Stomach smooth muscle (tissue), 2 donors: Measurements from ENCODE around the gene SERPINB6.

ENCODE experiments used
- H3K27ac ChIP-seq: one replicate; pipeline ENCODE4 v1.7.0; 2013; ENCODE audit warnings: mild to moderate bottlenecking, low read length, inconsistent platforms
- H3K27me3 ChIP-seq, 2 donors: one replicate each; pipeline ENCODE4 v1.7.0; 2013; ENCODE audit warnings: low read length in 2 of 2; ENCODE audit not compliant: insufficient read depth in 2 of 2, control insufficient read depth in 1 of 2
- H3K36me3 ChIP-seq, 2 donors: one replicate each; pipeline ENCODE4 v1.7.0; 2013; ENCODE audit warnings: low read length in 2 of 2; ENCODE audit not compliant: control insufficient read depth in 2 of 2, insufficient read depth in 2 of 2
- H3K4me1 ChIP-seq: one replicate; pipeline ENCODE4 v1.7.0; 2013; ENCODE audit warnings: low read length; ENCODE audit not compliant: control insufficient read depth, insufficient read depth
- H3K4me3 ChIP-seq, 2 donors: one replicate each; pipeline ENCODE4 v1.7.0; 2013; ENCODE audit warnings: low read length in 2 of 2
- H3K9ac ChIP-seq, 2 donors: one replicate each; pipeline ENCODE4 v1.7.0; 2013; ENCODE audit warnings: low read length in 2 of 2, mild to moderate bottlenecking in 1 of 2
- H3K9me3 ChIP-seq, 2 donors: one replicate each; pipeline ENCODE4 v1.7.0; 2013; ENCODE audit warnings: low read length in 2 of 2; ENCODE audit not compliant: control insufficient read depth in 2 of 2
- donor health status: healthy.
- donor health status: Pancreatic carcinoma.

SERPINB6 gene

GRCh38 chr6:2919886-2920285 lies 51.5 kb downstream of the SERPINB6 start:
- H3K4me1 ChIP-seq, result peaks cover 2% of the 10 kb centered on the region

GRCh38 chr6:2919401-2919800 lies 52.0 kb downstream of the SERPINB6 start:
- H3K4me3 ChIP-seq, result no peak overlapping the region
- peaks cover 2% of the 10 kb centered on the region for H3K4me1 ChIP-seq
- no peaks in the 10 kb centered on the region for H3K36me3 ChIP-seq
- H3K27ac ChIP-seq, result no peak overlapping the region
- H3K9ac ChIP-seq, result no peak overlapping the region
- no peaks in the 10 kb centered on the region for H3K9me3 ChIP-seq
- H3K27me3 ChIP-seq, result no peaks in the 10 kb centered on the region

More at GRCh38 chr6:2919886-2920285, 51.5 kb downstream of the SERPINB6 start:
- Histone ChIP-seq H3K4me3 (no peak overlapping the region), H3K27me3 (no peaks in the 10 kb centered on the region), H3K9me3 (no peaks in the 10 kb centered on the region), H3K9ac (no peak overlapping the region), H3K27ac (no peak overlapping the region), H3K36me3 (no peaks in the 10 kb centered on the region)

- Histone ChIP-seq H3K9me3 (no peaks in the 10 kb centered on the region), H3K9ac (no peak overlapping the region), H3K27me3 (no peaks in the 10 kb centered on the region), H3K4me1 (peaks cover 2% of the 10 kb centered on the region), H3K27ac (no peak overlapping the region), H3K4me3 (no peak overlapping the region), H3K36me3 (no peaks in the 10 kb centered on the region)
These were observed 52.4 kb downstream of the SERPINB6 start for GRCh38 chr6:2918936-2919335.

- Histone ChIP-seq H3K4me3 (no peak overlapping the region), H3K9ac (no peak overlapping the region), H3K9me3 (no peaks in the 10 kb centered on the region), H3K36me3 (no peaks in the 10 kb centered on the region), H3K4me1 (peaks cover 2% of the 10 kb centered on the region), H3K27ac (no peak overlapping the region), H3K27me3 (no peaks in the 10 kb centered on the region)
These were observed 53.4 kb downstream of the SERPINB6 start for GRCh38 chr6:2917801-2918445.

- Histone ChIP-seq H3K27ac (no peak overlapping the region), H3K9ac (no peak overlapping the region), H3K9me3 (no peaks in the 10 kb centered on the region), H3K36me3 (no peaks in the 10 kb centered on the region), H3K4me1 (peaks cover 2% of the 10 kb centered on the region), H3K27me3 (no peaks in the 10 kb centered on the region), H3K4me3 (no peak overlapping the region)
These were observed 54.3 kb downstream of the SERPINB6 start for GRCh38 chr6:2917065-2917464.

- Histone ChIP-seq H3K27ac (no peak overlapping the region), H3K9me3 (no peaks in the 10 kb centered on the region), H3K36me3 (no peaks in the 10 kb centered on the region), H3K27me3 (no peaks in the 10 kb centered on the region), H3K4me3 (no peak overlapping the region), H3K9ac (no peak overlapping the region), H3K4me1 (peaks cover 2% of the 10 kb centered on the region)
These were observed 55.0 kb downstream of the SERPINB6 start for GRCh38 chr6:2916158-2916925.

GRCh38 chr6:2915150-2915549 lies 56.2 kb downstream of the SERPINB6 start:
- H3K9ac ChIP-seq, result no peak overlapping the region
- H3K4me1 ChIP-seq, result peaks cover 2% of the 10 kb centered on the region

GRCh38 chr6:2914318-2914660 lies 57.1 kb downstream of the SERPINB6 start:
- no peak overlapping the region for H3K27ac ChIP-seq
- H3K27me3 ChIP-seq, result no peaks in the 10 kb centered on the region
- no peaks in the 10 kb centered on the region for H3K9me3 ChIP-seq
- no peaks in the 10 kb centered on the region for H3K36me3 ChIP-seq
- H3K9ac ChIP-seq, result no peak overlapping the region
- no peak overlapping the region for H3K4me3 ChIP-seq
- H3K4me1 ChIP-seq, result peaks cover 2% of the 10 kb centered on the region

More at GRCh38 chr6:2915150-2915549, 56.2 kb downstream of the SERPINB6 start:
- Histone ChIP-seq H3K27ac (no peak overlapping the region), H3K4me3 (no peak overlapping the region), H3K36me3 (no peaks in the 10 kb centered on the region), H3K27me3 (no peaks in the 10 kb centered on the region), H3K9me3 (no peaks in the 10 kb centered on the region)

- no peak overlapping the region for H3K27ac ChIP-seq
- no peaks in the 10 kb centered on the region for H3K27me3 ChIP-seq
- no peak overlapping the region for H3K4me3 ChIP-seq
- no peak overlapping the region for H3K9ac ChIP-seq
- H3K4me1 ChIP-seq, result peaks cover 2% of the 10 kb centered on the region
- H3K9me3 ChIP-seq, result no peaks in the 10 kb centered on the region
- H3K36me3 ChIP-seq, result no peaks in the 10 kb centered on the region
These were observed 57.6 kb downstream of the SERPINB6 start for GRCh38 chr6:2913621-2914317.

- Histone ChIP-seq H3K27me3 (no peaks in the 10 kb centered on the region), H3K27ac (no peak overlapping the region), H3K9me3 (no peaks in the 10 kb centered on the region), H3K4me1 (no peaks in the 10 kb centered on the region), H3K4me3 (no peak overlapping the region), H3K36me3 (no peaks in the 10 kb centered on the region), H3K9ac (no peak overlapping the region)
These were observed 60.2 kb downstream of the SERPINB6 start for GRCh38 chr6:2911171-2911570.
